Neuronal stem cell (in vitro differentiated cells): ENCODE results near the gene TNFSF15.

Experiments
- DNase-seq: peaks from one replicate; pipeline ENCODE4 v3.0.0-alpha.2; 2013; ENCODE audit warnings: low spot score
- H2AFZ ChIP-seq: one replicate; pipeline ENCODE4 v1.6.1; 2013; ENCODE audit warnings: mild to moderate bottlenecking, low read length, inconsistent platforms
- H2AK5ac ChIP-seq: 2 replicates; pipeline ENCODE4 v1.6.1; 2013; ENCODE audit warnings: low read depth, mild to moderate bottlenecking, inconsistent platforms, low read length, moderate library complexity, mixed read lengths
- H2BK120ac ChIP-seq: 2 replicates; pipeline ENCODE4 v1.6.1; 2013; ENCODE audit warnings: low read depth, mild to moderate bottlenecking, inconsistent platforms, low read length, moderate library complexity, mixed read lengths
- H2BK12ac ChIP-seq: one replicate; pipeline ENCODE4 v1.6.1; 2013; ENCODE audit warnings: low read length, inconsistent platforms
- H2BK15ac ChIP-seq: 2 replicates; pipeline ENCODE4 v1.6.1; 2013; ENCODE audit warnings: mild to moderate bottlenecking, low read length, inconsistent platforms, mixed read lengths
- H2BK5ac ChIP-seq: one replicate; pipeline ENCODE4 v1.6.1; 2013; ENCODE audit warnings: inconsistent platforms, mild to moderate bottlenecking, low read length, moderate library complexity
- H3K14ac ChIP-seq: one replicate; pipeline ENCODE4 v1.6.1; 2013; ENCODE audit warnings: low read length, inconsistent platforms
- H3K18ac ChIP-seq: 2 replicates; pipeline ENCODE4 v1.6.1; 2013; ENCODE audit warnings: low read length, inconsistent platforms
- H3K23ac ChIP-seq: 2 replicates; pipeline ENCODE4 v1.6.1; 2013; ENCODE audit warnings: low read depth, mild to moderate bottlenecking, mixed read lengths, low read length, inconsistent platforms; ENCODE audit not compliant: poor library complexity
- H3K27ac ChIP-seq: replicated peaks from 3 replicates; pipeline ENCODE4 v1.5.1; 2013; ENCODE audit warnings: low read length, inconsistent platforms
- H3K27me3 ChIP-seq, 3 experiments: 2 replicates each; pipeline ENCODE4 v1.6.1; 2013; ENCODE audit warnings: low read length in 3 of 3, mild to moderate bottlenecking in 2 of 3, inconsistent platforms in 1 of 3, low read depth in 1 of 3, mixed read lengths in 1 of 3, moderate library complexity in 1 of 3; ENCODE audit not compliant: control insufficient read depth in 3 of 3, insufficient read depth in 3 of 3
- H3K36me3 ChIP-seq, 2 donors: replicated peaks in 1 of 2; 2 replicates each; pipeline ENCODE4 v1.6.1; 2013; ENCODE audit warnings: low read length in 2 of 2; ENCODE audit not compliant: control insufficient read depth in 2 of 2, insufficient read depth in 2 of 2
- H3K4ac ChIP-seq: 2 replicates; pipeline ENCODE4 v1.6.1; 2013; ENCODE audit warnings: inconsistent platforms, mild to moderate bottlenecking, low read length, moderate library complexity
- H3K4me1 ChIP-seq, 2 donors: 1 replicate in 1 of 2; 2 replicates in 1 of 2; pipeline ENCODE4 v1.6.1; 2013; ENCODE audit warnings: low read length in 2 of 2, low read depth in 1 of 2; ENCODE audit not compliant: control insufficient read depth in 2 of 2, insufficient read depth in 1 of 2
- H3K4me2 ChIP-seq: one replicate; pipeline ENCODE4 v1.6.1; 2013; ENCODE audit warnings: mild to moderate bottlenecking, low read length, inconsistent platforms; ENCODE audit not compliant: insufficient read depth, poor library complexity, severe bottlenecking
- H3K4me3 ChIP-seq, 2 donors: 2 replicates each; pipeline ENCODE4 v1.5.1; 2013; ENCODE audit warnings: low read length in 2 of 2, mild to moderate bottlenecking in 2 of 2, inconsistent platforms in 1 of 2, moderate library complexity in 1 of 2
- H3K79me1 ChIP-seq: one replicate; pipeline ENCODE4 v1.6.1; 2013; ENCODE audit warnings: low read depth, mild to moderate bottlenecking, inconsistent platforms, low read length, moderate library complexity
- H3K9ac ChIP-seq: one replicate; pipeline ENCODE4 v1.6.1; 2013; ENCODE audit warnings: mild to moderate bottlenecking, low read depth, low read length, inconsistent platforms; ENCODE audit not compliant: poor library complexity
- H3K9me3 ChIP-seq, 2 donors: replicated peaks in 1 of 2; 2 replicates each; pipeline versions ENCODE3 to v1.6.1; 2013; ENCODE audit warnings: low read length in 2 of 2, mild to moderate bottlenecking in 2 of 2, inconsistent platforms in 1 of 2, low read depth in 1 of 2, mixed read lengths in 1 of 2, moderate library complexity in 1 of 2; ENCODE audit not compliant: control insufficient read depth in 2 of 2, insufficient read depth in 1 of 2
- H4K8ac ChIP-seq: one replicate; pipeline ENCODE4 v1.6.1; 2013; ENCODE audit warnings: low read depth, mild to moderate bottlenecking, inconsistent platforms, low read length, moderate library complexity
- H4K91ac ChIP-seq: one replicate; pipeline ENCODE4 v1.6.1; 2013; ENCODE audit warnings: low read length, low read depth, mild to moderate bottlenecking, inconsistent platforms; ENCODE audit not compliant: poor library complexity
- WGBS, 2 donors: extraction: QIAGEN DNeasy Blood & Tissue Kit; methylation state at CpG; one replicate each; pipeline ENCODE4 v1.1.7; 2013; ENCODE audit warnings: missing lambda C conversion rate in 2 of 2, mixed read lengths in 1 of 2; ENCODE audit not compliant: insufficient read length in 2 of 2, insufficient replicate concordance in 1 of 2; ENCODE audit errors: extremely low coverage in 2 of 2; 5-methylcytosine and 5-hydroxymethylcytosine counted together

TNFSF15 gene

DNA sequence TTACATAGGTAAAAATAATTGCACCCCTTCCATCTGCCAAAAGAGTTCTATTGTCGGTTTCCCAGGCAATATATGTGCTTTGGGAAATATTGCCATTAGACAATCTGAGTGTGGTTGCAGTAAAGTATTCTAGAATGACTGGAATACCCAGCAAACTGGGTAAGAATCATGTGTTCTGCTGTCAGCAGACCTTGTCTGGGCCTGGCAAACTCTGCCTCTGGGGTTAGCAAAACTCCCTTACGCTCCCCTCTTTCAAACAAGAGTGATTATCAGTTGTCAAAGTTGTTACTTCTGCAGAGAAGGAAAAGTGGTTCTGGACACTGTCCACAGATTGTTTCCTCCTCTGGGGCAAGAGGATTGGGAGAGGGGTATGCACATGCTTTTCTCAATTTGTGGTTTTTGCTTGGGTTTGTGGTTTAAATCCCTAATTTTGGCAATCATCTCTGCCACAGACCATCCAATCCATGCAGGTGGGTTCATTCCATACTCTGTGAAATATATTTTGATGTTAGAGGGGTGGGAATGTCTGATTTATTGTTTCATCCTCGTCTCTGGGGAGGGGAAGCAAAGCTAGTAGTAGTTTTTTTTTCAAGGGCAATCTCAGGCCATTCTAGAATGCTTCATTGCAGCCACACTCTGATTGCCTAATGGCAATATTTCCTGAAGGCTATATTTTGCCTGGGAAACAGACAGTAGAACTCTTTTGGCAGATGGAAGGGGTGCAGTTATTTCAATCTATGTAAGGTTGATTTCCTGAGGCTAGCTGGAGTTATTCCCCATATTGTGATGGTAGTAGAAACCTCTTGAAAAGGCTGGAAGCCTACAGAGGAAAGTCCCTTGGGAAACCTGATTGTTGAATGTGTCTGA is 24.0 kb upstream of the TNFSF15 start:
- no peak overlapping the region for H3K4me3 ChIP-seq
- H3K36me3 ChIP-seq, result no peaks in the 10 kb centered on the region
- no peak overlapping the region for H2BK5ac ChIP-seq
- DNase-seq, result no peak
- no peaks in the 10 kb centered on the region for H3K4me1 ChIP-seq
- H3K23ac ChIP-seq, result no peak overlapping the region
- no peak overlapping the region for H2BK12ac ChIP-seq
- no peak overlapping the region for H2AFZ ChIP-seq
- H3K27me3 ChIP-seq, result no peaks in the 10 kb centered on the region
- no peaks in the 10 kb centered on the region for H3K79me1 ChIP-seq
- no peak overlapping the region for H3K14ac ChIP-seq
- H3K4ac ChIP-seq, result no peak overlapping the region
- no peak overlapping the region for H4K91ac ChIP-seq
- H3K4me2 ChIP-seq, result no peak overlapping the region
- no peak overlapping the region for H2BK15ac ChIP-seq
- no CpG with 5 or more reads among the region's 3 CpGs for WGBS, 2 donors
- no peak overlapping the region for H3K27ac ChIP-seq
- H3K9me3 ChIP-seq, result no peaks in the 10 kb centered on the region
- no peak overlapping the region for H3K18ac ChIP-seq
- no peak overlapping the region for H3K9ac ChIP-seq
- H4K8ac ChIP-seq, result no peak overlapping the region
- no peak overlapping the region for H2BK120ac ChIP-seq
- no peak overlapping the region for H2AK5ac ChIP-seq

DNA sequence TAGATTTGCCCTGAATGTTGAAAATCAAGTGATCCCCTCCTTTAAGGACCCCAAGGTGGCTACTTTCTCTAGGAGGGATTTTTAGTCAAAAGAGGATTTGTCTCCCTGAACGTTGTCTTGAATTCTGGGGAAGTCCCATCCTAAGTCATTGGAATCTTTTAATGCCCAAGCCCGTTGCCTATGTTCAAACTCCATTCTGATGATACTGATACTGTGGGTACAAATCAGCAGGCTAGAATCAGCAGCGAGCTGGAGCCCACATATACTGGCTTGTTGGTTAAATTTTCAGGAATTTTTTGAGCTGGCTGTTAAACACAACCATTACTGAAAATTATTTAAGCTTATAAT is 22.4 kb upstream of the TNFSF15 start:
- H3K4me1 ChIP-seq, result no peaks in the 10 kb centered on the region
- no peak overlapping the region for H3K4ac ChIP-seq
- H2BK5ac ChIP-seq, result no peak overlapping the region
- H2AFZ ChIP-seq, result no peak overlapping the region
- no peak overlapping the region for H3K9ac ChIP-seq
- no peak overlapping the region for H2BK12ac ChIP-seq
- H2BK120ac ChIP-seq, result no peak overlapping the region
- H3K27ac ChIP-seq, result no peak overlapping the region
- H4K8ac ChIP-seq, result no peak overlapping the region
- H2AK5ac ChIP-seq, result no peak overlapping the region
- no peaks in the 10 kb centered on the region for H3K27me3 ChIP-seq
- H3K79me1 ChIP-seq, result no peaks in the 10 kb centered on the region
- H3K4me3 ChIP-seq, result no peak overlapping the region
- H2BK15ac ChIP-seq, result no peak overlapping the region
- no peak overlapping the region for H3K14ac ChIP-seq
- no peaks in the 10 kb centered on the region for H3K9me3 ChIP-seq
- no peaks in the 10 kb centered on the region for H3K36me3 ChIP-seq
- WGBS, 2 donors, result no CpG with 5 or more reads among the region's 3 CpGs
- no peak for DNase-seq
- H3K23ac ChIP-seq, result no peak overlapping the region
- H4K91ac ChIP-seq, result no peak overlapping the region
- no peak overlapping the region for H3K18ac ChIP-seq
- H3K4me2 ChIP-seq, result no peak overlapping the region

DNA sequence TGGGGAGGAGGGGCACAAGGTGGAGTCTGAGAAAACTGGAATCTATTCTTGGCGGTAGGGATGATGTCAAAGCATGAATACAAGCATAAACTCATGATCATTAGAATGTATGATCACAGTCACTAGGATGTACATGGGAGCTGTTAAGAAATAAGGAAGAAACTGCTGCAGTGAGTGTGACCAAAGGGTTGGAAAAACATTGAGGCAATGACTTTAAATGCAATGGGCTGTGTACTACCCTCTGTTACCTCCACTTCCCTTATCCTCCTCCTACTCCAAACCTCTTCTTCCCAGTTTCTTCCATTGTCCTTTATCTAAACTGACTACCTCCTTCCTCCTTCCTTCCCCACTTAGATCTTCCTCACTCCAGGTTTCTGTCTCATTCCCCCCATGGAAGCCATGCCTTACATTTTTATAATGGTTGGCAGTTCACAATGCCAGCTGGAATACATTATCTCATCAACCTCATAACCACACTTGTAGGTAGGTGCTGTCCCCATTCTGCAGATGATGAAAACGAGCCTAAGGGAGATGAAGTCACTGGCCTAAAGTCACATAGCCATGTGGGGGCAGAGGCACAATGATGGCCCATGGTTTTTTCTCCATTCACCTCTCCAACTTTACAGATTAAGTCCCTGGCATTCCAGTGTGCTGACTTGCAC is 21.9 kb upstream of the TNFSF15 start:
- Histone ChIP-seq H3K9me3 (no peaks in the 10 kb centered on the region), H2BK5ac (no peak overlapping the region), H3K14ac (no peak overlapping the region), H2BK120ac (no peak overlapping the region), H4K91ac (no peak overlapping the region), H3K4me3 (no peak overlapping the region), H3K4ac (no peak overlapping the region), H2BK12ac (no peak overlapping the region), H2BK15ac (no peak overlapping the region), H3K36me3 (no peaks in the 10 kb centered on the region), H3K4me2 (no peak overlapping the region), H2AK5ac (no peak overlapping the region), H3K9ac (no peak overlapping the region), H3K79me1 (no peaks in the 10 kb centered on the region), H3K23ac (no peak overlapping the region), H3K4me1 (no peaks in the 10 kb centered on the region), H2AFZ (no peak overlapping the region), H4K8ac (no peak overlapping the region), H3K27ac (no peak overlapping the region), H3K18ac (no peak overlapping the region), H3K27me3 (no peaks in the 10 kb centered on the region)
- WGBS, 2 donors, result no CpG with 5 or more reads among the region's 2 CpGs
- no peak for DNase-seq

DNA sequence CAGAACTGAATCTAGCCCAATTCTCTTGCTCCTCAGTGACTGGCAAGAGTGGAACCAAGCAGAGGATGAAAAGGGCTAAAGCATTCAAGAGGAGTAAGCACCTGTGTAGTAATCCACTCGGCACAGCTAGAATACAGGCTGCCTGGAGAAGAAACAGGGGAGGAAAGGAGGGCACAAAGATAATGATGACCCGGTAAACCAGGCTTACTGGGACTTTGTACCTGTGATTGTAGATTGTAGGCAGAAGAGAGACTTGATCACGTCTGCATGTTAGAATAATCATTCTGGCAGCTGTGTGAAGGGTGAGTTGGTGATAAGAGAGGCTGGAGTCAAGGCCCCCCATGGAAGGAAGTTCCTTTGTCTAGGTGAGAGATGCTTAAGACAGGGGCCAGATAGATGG is 20.6 kb upstream of the TNFSF15 start:
- H2BK120ac ChIP-seq, result no peak overlapping the region
- WGBS, 2 donors, result no CpG with 5 or more reads among the region's 3 CpGs
- H2BK5ac ChIP-seq, result no peak overlapping the region
- H3K4ac ChIP-seq, result no peak overlapping the region
- H3K14ac ChIP-seq, result no peak overlapping the region
- H3K4me3 ChIP-seq, result no peak overlapping the region
- no peaks in the 10 kb centered on the region for H3K27me3 ChIP-seq
- no peak overlapping the region for H4K8ac ChIP-seq
- H2AFZ ChIP-seq, result no peak overlapping the region
- H3K9ac ChIP-seq, result no peak overlapping the region
- no peak overlapping the region for H3K18ac ChIP-seq
- H3K4me2 ChIP-seq, result no peak overlapping the region
- H3K9me3 ChIP-seq, result no peaks in the 10 kb centered on the region
- H2BK12ac ChIP-seq, result no peak overlapping the region
- H3K79me1 ChIP-seq, result no peaks in the 10 kb centered on the region
- no peak overlapping the region for H3K27ac ChIP-seq
- H3K36me3 ChIP-seq, result no peaks in the 10 kb centered on the region
- DNase-seq, result no peak
- H4K91ac ChIP-seq, result no peak overlapping the region
- no peaks in the 10 kb centered on the region for H3K4me1 ChIP-seq
- H3K23ac ChIP-seq, result no peak overlapping the region
- no peak overlapping the region for H2AK5ac ChIP-seq
- no peak overlapping the region for H2BK15ac ChIP-seq
